Testis (tissue), 3 donors: ENCODE measurements around the gene FLNB. TPM values are rescaled to one million over a fixed set of nuclear protein-coding genes. Genes with fewer than 3 reads are reported as not detected.

ENCODE experiments used
- DNase-seq: peaks from one replicate; pipeline ENCODE4 v3.0.0-alpha.2; 2019
- H3K27ac ChIP-seq, 2 donors: fragments of 200-600 bp; sonication (generic); one replicate each; pipeline ENCODE4 v1.5.1; 2019
- H3K27me3 ChIP-seq: fragments of 200-600 bp; sonication (generic); one replicate; pipeline ENCODE4 v1.5.1; 2019
- H3K36me3 ChIP-seq: fragments of 200-600 bp; sonication (generic); one replicate; pipeline ENCODE4 v1.5.1; 2017; ENCODE audit warnings: low read depth; ENCODE audit errors: missing control alignments
- H3K4me1 ChIP-seq: fragments of 200-600 bp; sonication (generic); one replicate; pipeline ENCODE4 v1.5.1; 2019
- H3K4me3 ChIP-seq, 2 donors: fragments of 200-600 bp; sonication (generic); one replicate each; pipeline ENCODE4 v1.5.1; 2017 to 2019
- H3K9me3 ChIP-seq: fragments of 200-600 bp; sonication (generic); one replicate; pipeline ENCODE4 v1.5.1; 2017
- CTCF ChIP-seq, 3 experiments: fragments of 450-650 bp in 2 of 3; fragments of 200-600 bp in 1 of 3; sonication (generic) in 1 of 3; IDR thresholded peaks; one replicate each; pipeline ENCODE4 v1.5.1; 2016 to 2019; ENCODE audit warnings: antibody characterized with exemption in 3 of 3, mild to moderate bottlenecking in 2 of 3, moderate library complexity in 1 of 3
- POLR2A ChIP-seq: fragments of 450-650 bp; IDR thresholded peaks from one replicate; pipeline ENCODE4 v1.6.1; 2017; ENCODE audit warnings: antibody characterized with exemption, mild to moderate bottlenecking, moderate library complexity
- WGBS, 2 donors: methylation state at CpG; one replicate each; pipeline ENCODE4 v1.1.5; 2018; 5-methylcytosine and 5-hydroxymethylcytosine counted together
- intact Hi-C: fragments of 100-400 bp; cut with DNase I; formaldehyde crosslinking; loops from one replicate; pipeline ENCODE4 v1.15.1; 2023; ENCODE audit warnings: low total_unique reads
- polyA plus RNA-seq: library from polyadenylated mRNA; stranded (reverse); fragments of 350-450 nt; fragmentation: Illumina TruSeq; extraction: RNeasy Lipid Tissue Mini Kit (QIAGEN cat#74804); gene quantifications from one replicate; pipeline ENCODE4 v1.2.3, GENCODE V29; 2014; ENCODE audit warnings: low read depth, low replicate concordance; ENCODE audit not compliant: insufficient read depth
- total RNA-seq, 2 donors: library from RNA; depleted of rRNA; stranded (reverse); fragments of >200 nt; gene quantifications; one replicate each; pipeline ENCODE4 v1.2.3, GENCODE V29; 2016

The FLNB gene
- total and polyA plus RNA-seq, 3 donors from 2014 or later: 105 to 199 (median 166) TPM

- no peak overlapping the region for H3K4me3 ChIP-seq
- DNase-seq: peak; percentile 61
- TF ChIP-seq POLR2A: no peak
- TF ChIP-seq CTCF (IDR thresholded peaks at IDR 0.05): no peak
Observed at GRCh38 chr3:58013973-58014649, 5.9 kb downstream of the FLNB start.

GRCh38 chr3:58015520-58015915 is 7.3 kb downstream of the FLNB start:
- H3K36me3 ChIP-seq: no peaks in the 10 kb centered on the region
- no peaks in the 10 kb centered on the region for H3K9me3 ChIP-seq
- no peak overlapping the region for H3K4me3 ChIP-seq
- 77 to 93% methylated on average over 3 of the region's 3 CpGs for WGBS, 2 donors
- intact Hi-C loops: loop anchor here (10.0 kb wide), 1 partner anchor 149 kb away; no protein-coding TSS in a partner anchor
- H3K4me1 ChIP-seq: peaks cover 51% of the 10 kb centered on the region
- TF ChIP-seq CTCF (IDR thresholded peaks at IDR 0.05): no peak
- TF ChIP-seq POLR2A: no peak
- H3K27me3 ChIP-seq: no peaks in the 10 kb centered on the region
- no peak overlapping the region for H3K27ac ChIP-seq
- no peak for DNase-seq

More at GRCh38 chr3:58013973-58014649, 5.9 kb downstream of the FLNB start:
- intact Hi-C loops: loop anchor here (10.0 kb wide), 1 partner anchor 151 kb away; no protein-coding TSS in a partner anchor
- Histone ChIP-seq H3K27me3 (no peaks in the 10 kb centered on the region), H3K9me3 (no peaks in the 10 kb centered on the region), H3K36me3 (no peaks in the 10 kb centered on the region), H3K27ac (peak overlapping the region; percentile 8 to 43), H3K4me1 (peaks cover 50% of the 10 kb centered on the region)
- WGBS, 2 donors: 50 to 54% methylated on average over 9 to 10 of the region's 10 CpGs

GRCh38 chr3:58016710-58017109 is 8.5 kb downstream of the FLNB start:
- Histone ChIP-seq H3K9me3 (no peaks in the 10 kb centered on the region), H3K36me3 (no peaks in the 10 kb centered on the region), H3K27ac (no peak overlapping the region), H3K4me3 (no peak overlapping the region), H3K4me1 (peaks cover 54% of the 10 kb centered on the region), H3K27me3 (no peaks in the 10 kb centered on the region)
- no peak for TF ChIP-seq POLR2A
- no peak for TF ChIP-seq CTCF (IDR thresholded peaks at IDR 0.05)
- DNase-seq: no peak
- intact Hi-C loops: loop anchor here (10.0 kb wide), 1 partner anchor 148 kb away; no protein-coding TSS in a partner anchor
- WGBS, 2 donors: 72 to 93% methylated on average over 1 of the region's 1 CpG

- WGBS, 2 donors: 76 to 83% methylated on average over 8 of the region's 8 CpGs
Observed at GRCh38 chr3:58018892-58019742, 10.9 kb downstream of the FLNB start.

More at GRCh38 chr3:58018892-58019742, 10.9 kb downstream of the FLNB start:
- TF ChIP-seq CTCF (IDR thresholded peaks at IDR 0.05) (no peak), POLR2A (no peak)
- H3K4me1 ChIP-seq: peaks cover 42% of the 10 kb centered on the region
- no peak overlapping the region for H3K4me3 ChIP-seq
- intact Hi-C loops: loop anchor here (10.0 kb wide), 1 partner anchor 146 kb away; no protein-coding TSS in a partner anchor
- no peaks in the 10 kb centered on the region for H3K9me3 ChIP-seq
- no peaks in the 10 kb centered on the region for H3K36me3 ChIP-seq
- peak overlapping the region in 1 of 2 donors; percentile 33 for H3K27ac ChIP-seq
- DNase-seq: no peak
- H3K27me3 ChIP-seq: no peaks in the 10 kb centered on the region
